Measurements from ENCODE around the gene MSX2.

GRCh38 chr5:174733836-174734235 lies 9.5 kb downstream of the MSX2 start:
- TF ChIP-seq EZH2 (IDR thresholded peaks at IDR 0.05; ENCODE audit: low read length, unreplicated experiment) (no peak), CTCF (conservative IDR thresholded peaks at IDR 0.05; ENCODE audit: low read depth, low read length) (no peak), EZH2phosphoT487 (IDR thresholded peaks at IDR 0.05; ENCODE audit: borderline replicate concordance, low read length) (no peak)
